ENCODE measurements around the gene GPAM.
A peak's percentile ranks its signal among the peaks of the same experiment; 100 is the strongest.
"Not testable (repeated sequence)": the region's sequence is repeated elsewhere in the genome, so short reads cannot be mapped to it uniquely, and the experiment has no call there.

Gene GPAM, protein sequence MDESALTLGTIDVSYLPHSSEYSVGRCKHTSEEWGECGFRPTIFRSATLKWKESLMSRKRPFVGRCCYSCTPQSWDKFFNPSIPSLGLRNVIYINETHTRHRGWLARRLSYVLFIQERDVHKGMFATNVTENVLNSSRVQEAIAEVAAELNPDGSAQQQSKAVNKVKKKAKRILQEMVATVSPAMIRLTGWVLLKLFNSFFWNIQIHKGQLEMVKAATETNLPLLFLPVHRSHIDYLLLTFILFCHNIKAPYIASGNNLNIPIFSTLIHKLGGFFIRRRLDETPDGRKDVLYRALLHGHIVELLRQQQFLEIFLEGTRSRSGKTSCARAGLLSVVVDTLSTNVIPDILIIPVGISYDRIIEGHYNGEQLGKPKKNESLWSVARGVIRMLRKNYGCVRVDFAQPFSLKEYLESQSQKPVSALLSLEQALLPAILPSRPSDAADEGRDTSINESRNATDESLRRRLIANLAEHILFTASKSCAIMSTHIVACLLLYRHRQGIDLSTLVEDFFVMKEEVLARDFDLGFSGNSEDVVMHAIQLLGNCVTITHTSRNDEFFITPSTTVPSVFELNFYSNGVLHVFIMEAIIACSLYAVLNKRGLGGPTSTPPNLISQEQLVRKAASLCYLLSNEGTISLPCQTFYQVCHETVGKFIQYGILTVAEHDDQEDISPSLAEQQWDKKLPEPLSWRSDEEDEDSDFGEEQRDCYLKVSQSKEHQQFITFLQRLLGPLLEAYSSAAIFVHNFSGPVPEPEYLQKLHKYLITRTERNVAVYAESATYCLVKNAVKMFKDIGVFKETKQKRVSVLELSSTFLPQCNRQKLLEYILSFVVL

DNA sequence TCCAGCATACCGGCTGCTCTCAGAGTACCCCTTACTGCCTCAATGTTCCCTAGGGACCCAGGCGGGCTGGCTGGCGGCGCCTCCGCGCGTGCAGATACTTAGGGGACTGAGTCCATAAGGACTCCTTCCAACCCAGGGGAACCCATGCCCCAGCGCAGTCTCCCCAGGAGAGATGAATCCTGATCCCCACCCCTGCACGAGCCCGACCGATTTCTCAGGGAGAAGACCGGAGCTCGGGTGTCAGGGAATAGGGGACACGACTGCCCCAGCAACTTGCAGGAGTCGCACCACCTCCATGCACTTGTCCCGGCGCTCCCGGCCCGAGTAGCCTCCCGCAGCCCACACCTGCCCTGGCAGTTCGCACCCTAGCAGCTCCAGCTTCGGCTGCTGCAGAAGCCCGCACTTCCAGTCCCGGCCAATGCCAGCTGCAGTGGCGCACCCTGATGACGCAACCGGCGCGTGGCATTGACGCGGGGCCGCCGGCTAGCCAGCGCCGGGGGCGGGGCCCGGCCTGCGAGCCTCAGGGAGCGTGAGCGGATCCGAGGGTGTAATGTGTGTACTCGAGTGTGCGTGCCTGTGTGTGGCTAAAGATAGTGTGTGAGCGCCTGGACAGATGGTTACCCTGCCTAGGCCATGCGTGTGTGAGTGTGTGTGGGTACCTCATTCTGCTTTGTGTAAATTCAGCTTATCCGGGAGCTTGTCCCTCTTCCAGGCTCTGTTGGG, at the start of gene GPAM:
Gene GPAM (minus strand): TSS at position 437 of the 723 bp plus-strand sequence. CDS start 1,981 bp downstream, outside the sequence.
- H3K4me3 ChIP-seq: peak within 1 kb of the TSS; percentile 63
- no peaks in the 10 kb centered on the region for H3K27me3 ChIP-seq (ENCODE audit: low read depth)
- peak; percentile 72 to 96 for DNase-seq (ENCODE audit: low spot score in 2 of 2)
- peaks cover 15% of the 10 kb centered on the region for H3K4me1 ChIP-seq
- H3K36me3 ChIP-seq (replicated peaks): peaks cover 10% of the 10 kb centered on the region; the same call in 1 of the 2 replicates
- no peaks in the 10 kb centered on the region for H3K9me3 ChIP-seq
- in situ Hi-C loops (cut with MboI; ENCODE audit: low sequenced_read_pairs): no loop called here

DNA sequence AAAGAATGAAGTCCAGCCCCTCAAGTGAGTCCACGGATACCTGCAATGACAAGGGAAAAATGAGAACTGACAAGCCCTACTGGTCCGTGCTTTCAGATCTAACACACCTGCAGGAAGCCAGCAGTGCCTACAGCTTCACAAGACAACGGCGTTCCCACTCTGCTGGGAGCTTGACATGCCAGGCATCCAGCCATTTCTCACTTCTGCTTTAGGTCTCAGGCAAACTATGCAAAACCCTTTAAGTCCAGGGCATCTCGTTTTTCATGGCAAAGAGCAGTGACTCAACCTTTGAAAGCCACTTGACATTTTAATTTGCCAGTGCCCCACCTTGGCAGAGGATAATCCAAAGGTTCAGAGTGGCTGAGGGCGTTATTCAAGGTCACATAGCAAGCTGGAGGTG, 49.1 kb upstream of the GPAM start:
- DNase-seq (ENCODE audit: low spot score in 2 of 2): no peak
- in situ Hi-C loops (cut with MboI; ENCODE audit: low sequenced_read_pairs): no loop called here
- Histone ChIP-seq H3K36me3 (replicated peaks) (no peaks in the 10 kb centered on the region), H3K27me3 (ENCODE audit: low read depth) (no peaks in the 10 kb centered on the region), H3K4me3 (no peak overlapping the region), H3K9me3 (no peaks in the 10 kb centered on the region), H3K4me1 (no peaks in the 10 kb centered on the region)

DNA sequence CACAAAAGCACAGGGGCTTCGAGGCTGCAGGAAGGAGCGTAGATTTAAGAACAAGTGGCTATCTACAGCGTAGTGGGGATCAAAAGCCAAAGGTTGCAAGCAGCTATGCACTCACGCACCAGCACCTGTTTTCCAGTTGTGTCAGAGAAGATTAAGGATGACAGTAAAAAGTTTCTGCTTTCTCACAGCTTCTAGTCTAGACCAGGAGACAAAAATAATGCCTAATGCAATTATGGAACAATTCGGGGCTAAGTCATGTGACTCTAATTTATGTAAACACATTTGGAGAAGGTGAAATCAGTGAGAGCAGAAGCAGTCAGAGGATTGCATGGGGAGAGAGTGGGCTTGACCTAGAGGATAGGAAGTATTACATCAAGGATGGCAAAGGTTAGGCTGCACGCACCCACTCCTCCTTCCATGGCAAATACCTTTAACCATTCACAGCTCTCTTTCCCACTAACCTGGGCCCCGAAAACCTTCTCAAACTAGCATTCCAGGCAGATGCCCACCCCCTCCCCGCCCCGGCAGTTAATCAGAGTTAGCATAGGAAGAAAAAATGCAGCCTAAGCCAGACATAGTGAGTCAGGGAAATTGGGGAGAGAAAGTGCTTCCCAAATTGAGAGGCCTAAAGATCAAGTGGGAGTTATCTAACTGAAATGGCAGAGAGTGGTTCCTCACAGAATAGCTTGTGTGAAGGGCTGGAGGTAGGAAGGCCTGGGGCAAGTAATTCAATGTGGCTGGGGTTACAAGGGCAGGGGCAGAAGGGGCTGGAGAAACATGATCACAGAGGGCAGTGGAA, 48.2 kb upstream of the GPAM start:
- in situ Hi-C loops (cut with MboI; ENCODE audit: low sequenced_read_pairs): no loop called here
- Histone ChIP-seq H3K9me3 (no peaks in the 10 kb centered on the region), H3K36me3 (replicated peaks) (no peaks in the 10 kb centered on the region), H3K4me1 (no peaks in the 10 kb centered on the region), H3K27me3 (ENCODE audit: low read depth) (no peaks in the 10 kb centered on the region), H3K4me3 (no peak overlapping the region)
- DNase-seq (ENCODE audit: low spot score in 2 of 2): no peak

DNA sequence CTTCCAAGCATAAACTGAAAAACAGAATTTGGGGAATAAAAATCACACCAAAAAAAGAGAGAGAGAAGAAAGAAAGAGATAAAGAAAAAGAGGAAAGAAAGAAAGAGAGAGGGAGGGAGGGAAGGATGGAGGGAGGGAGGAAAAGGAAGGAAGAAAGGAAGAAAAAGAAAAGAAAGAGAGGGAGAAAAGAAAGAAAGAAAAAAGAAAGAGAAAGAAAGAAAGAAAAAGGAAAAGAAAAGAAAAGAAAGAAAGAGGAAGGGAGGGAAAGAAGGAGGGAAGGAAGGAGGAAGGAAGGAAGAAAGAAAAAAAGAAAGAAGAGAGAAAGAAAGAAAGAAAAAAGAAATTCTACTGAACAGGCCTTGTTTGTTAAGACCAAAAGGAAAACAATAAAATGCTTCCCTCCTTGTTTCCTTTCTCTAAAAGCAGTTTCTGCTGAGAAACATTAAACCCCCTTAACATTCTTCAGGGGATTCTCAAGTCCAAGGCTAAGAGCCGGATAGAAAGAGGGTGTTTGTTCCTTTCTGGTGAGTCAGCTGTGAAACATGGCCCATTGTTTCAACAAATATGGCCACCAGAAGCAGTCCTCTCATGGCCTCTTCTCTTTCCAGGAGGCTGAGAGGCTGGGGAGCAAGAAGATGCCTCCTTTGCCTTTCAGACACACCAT, 46.9 kb upstream of the GPAM start:
- H3K4me3 ChIP-seq: no peak overlapping the region
- in situ Hi-C loops (cut with MboI; ENCODE audit: low sequenced_read_pairs): no loop called here
- H3K4me1 ChIP-seq: no peaks in the 10 kb centered on the region
- no peaks in the 10 kb centered on the region for H3K27me3 ChIP-seq (ENCODE audit: low read depth)
- DNase-seq (ENCODE audit: low spot score in 2 of 2): no peak
- H3K9me3 ChIP-seq: no peaks in the 10 kb centered on the region
- no peaks in the 10 kb centered on the region for H3K36me3 ChIP-seq (replicated peaks)

DNA sequence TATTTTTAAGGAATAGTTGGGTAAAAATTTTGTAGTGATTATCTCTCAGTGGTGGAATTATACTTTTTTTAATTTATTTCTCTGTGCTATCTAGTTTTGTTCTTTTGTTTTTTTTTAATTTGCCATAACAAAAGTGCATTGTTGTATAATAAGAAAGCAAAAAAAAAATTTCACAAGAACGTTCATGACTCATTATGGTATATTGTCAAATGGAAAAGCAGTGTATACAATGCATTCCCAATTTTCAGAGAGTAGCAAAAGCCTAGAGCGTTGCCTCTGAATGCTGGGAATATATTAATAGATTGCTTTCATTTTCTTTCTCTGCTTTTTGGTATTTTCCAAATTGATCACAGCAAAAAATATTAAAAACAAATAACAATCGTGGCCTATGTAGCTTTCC, 46.3 kb upstream of the GPAM start:
- in situ Hi-C loops (cut with MboI; ENCODE audit: low sequenced_read_pairs): no loop called here
- Histone ChIP-seq H3K9me3 (no peaks in the 10 kb centered on the region), H3K4me3 (no peak overlapping the region), H3K36me3 (replicated peaks) (no peaks in the 10 kb centered on the region), H3K27me3 (ENCODE audit: low read depth) (no peaks in the 10 kb centered on the region), H3K4me1 (no peaks in the 10 kb centered on the region)
- DNase-seq (ENCODE audit: low spot score in 2 of 2): no peak

DNA sequence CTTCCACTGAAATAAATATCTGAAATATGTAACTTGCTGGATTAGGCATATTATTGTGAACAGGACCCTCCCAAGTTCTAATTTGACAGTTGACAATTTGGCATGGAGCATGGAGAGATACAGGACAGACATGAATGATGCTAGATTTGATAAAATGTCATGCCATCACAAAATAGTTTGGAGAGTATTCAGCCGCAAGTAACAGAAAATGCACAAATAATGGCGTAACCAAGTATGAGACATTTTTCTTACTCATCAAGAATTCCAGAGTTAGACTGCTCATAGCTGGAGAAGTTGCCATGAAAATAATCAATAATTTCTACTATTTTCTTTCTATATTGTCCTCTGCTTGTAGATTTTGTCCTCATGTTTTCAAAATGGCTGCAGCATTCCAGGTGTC, 45.5 kb upstream of the GPAM start:
- in situ Hi-C loops (cut with MboI; ENCODE audit: low sequenced_read_pairs): no loop called here
- H3K9me3 ChIP-seq: no peaks in the 10 kb centered on the region
- no peaks in the 10 kb centered on the region for H3K27me3 ChIP-seq (ENCODE audit: low read depth)
- H3K36me3 ChIP-seq (replicated peaks): no peaks in the 10 kb centered on the region
- no peaks in the 10 kb centered on the region for H3K4me1 ChIP-seq
- H3K4me3 ChIP-seq: no peak overlapping the region
- DNase-seq (ENCODE audit: low spot score in 2 of 2): no peak

DNA sequence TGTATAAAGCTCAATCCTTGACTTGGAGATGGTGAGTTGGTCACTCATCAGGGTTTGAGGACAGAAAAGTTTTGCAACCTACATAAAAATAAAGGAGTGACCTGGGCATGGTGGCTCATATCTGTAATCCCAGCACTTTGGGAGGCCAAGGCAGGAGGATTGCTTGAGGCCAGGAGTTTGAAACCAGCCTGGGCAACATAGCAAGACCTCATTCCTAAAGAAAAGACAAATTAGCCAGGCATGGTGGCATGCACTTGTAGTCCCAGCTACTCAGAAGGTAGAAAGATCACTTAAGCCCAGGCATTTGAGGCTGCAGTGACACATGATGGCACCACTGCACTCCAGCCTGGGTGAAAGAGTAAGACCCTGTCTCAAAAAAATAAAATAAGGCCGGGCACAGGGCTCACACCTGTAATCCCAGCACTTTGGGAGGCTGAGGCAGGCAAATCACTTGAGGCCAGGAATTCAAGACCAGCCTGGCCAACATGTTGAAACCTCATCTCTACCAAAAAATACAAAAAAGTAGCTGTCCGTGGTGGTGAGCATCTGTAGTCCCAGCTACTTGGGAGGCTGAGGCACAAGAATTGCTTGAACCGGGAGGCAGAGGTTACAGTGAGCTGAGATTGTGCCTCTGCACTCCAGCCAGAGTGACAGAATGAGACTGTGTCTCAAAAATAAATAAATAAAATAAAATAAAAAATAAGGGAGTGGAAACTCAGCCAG, 45.0 kb upstream of the GPAM start:
- H3K27me3 ChIP-seq (ENCODE audit: low read depth); H3K4me3 ChIP-seq; H3K9me3 ChIP-seq; in situ Hi-C loops (cut with MboI; ENCODE audit: low sequenced_read_pairs); H3K4me1 ChIP-seq; DNase-seq (ENCODE audit: low spot score in 2 of 2); H3K36me3 ChIP-seq (replicated peaks): not testable (repeated sequence)

DNA sequence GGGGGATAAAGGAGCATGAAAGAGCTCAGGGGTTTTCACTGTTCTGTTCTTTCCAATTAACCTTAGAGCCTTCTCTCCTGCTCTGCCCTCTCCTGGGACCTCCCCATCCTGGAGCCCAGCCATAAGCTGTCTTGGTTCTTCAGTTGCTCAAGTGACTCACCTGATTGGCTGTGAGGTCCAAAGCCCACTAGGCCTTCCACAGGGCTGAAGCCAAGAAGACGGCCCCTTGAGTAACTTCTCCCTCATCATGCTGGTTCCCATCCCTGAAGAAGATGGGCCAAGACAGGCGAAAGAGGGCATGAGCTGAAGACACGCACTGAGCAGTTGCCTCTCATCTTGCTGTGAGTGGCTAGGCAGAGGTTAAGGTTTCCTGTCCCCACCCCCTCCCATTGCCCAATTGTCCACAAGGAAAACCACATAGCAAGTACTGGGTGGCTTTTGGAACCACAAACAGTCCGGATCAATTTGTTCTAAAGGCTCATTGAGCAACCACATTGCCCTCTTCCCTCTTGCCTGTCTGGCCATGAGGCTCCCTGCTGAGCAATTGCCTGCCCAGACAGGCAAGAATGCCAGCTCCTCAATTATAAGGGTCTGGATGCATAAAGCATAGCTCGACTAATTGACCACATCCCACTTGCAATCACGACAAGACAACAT, 43.9 kb upstream of the GPAM start:
- no peaks in the 10 kb centered on the region for H3K27me3 ChIP-seq (ENCODE audit: low read depth)
- no peaks in the 10 kb centered on the region for H3K9me3 ChIP-seq
- H3K36me3 ChIP-seq (replicated peaks): no peaks in the 10 kb centered on the region
- DNase-seq (ENCODE audit: low spot score in 2 of 2): no peak
- H3K4me3 ChIP-seq: no peak overlapping the region
- in situ Hi-C loops (cut with MboI; ENCODE audit: low sequenced_read_pairs): no loop called here
- no peaks in the 10 kb centered on the region for H3K4me1 ChIP-seq

DNA sequence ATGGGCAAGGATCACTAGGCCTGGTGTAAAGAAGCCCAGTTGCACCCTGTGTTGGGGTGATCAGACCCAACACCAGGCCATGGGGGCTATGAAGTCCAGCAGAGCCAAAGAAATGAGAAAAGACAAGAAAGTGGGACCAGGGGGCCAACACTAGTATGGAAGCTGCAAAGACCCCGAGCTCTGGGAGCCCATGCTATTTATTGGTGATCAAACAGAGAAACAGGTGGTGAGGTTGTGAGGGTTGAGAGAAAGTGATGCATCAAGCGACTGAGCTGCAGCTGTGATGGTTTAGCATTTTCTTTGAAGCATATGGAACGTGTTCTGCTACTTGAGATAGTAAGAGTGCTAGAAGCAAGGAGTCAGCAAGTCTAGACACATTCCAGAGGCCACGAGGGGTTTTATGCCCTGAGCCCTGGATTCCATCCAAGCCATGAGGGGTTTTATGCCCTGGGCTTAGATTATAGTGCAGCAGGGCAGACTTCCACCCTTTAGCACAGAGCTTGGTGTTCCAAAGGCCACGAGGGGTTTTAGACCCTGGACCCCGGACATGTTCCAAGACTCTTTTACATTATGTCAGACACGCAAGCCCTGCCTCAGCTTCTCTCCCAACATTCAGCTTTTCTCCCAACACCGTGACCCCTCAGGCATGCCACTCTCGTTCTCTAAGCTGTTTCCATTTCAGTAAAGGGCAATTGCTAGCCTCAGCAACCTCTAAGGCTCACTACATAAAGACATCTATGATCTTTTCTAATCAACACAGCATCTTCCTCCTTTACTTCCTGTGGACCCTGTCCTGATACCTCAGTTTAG, 43.1 kb upstream of the GPAM start:
- no peaks in the 10 kb centered on the region for H3K36me3 ChIP-seq (replicated peaks)
- no peaks in the 10 kb centered on the region for H3K4me1 ChIP-seq
- no peaks in the 10 kb centered on the region for H3K27me3 ChIP-seq (ENCODE audit: low read depth)
- in situ Hi-C loops (cut with MboI; ENCODE audit: low sequenced_read_pairs): no loop called here
- no peak overlapping the region for H3K4me3 ChIP-seq
- no peaks in the 10 kb centered on the region for H3K9me3 ChIP-seq
- DNase-seq (ENCODE audit: low spot score in 2 of 2): no peak

DNA sequence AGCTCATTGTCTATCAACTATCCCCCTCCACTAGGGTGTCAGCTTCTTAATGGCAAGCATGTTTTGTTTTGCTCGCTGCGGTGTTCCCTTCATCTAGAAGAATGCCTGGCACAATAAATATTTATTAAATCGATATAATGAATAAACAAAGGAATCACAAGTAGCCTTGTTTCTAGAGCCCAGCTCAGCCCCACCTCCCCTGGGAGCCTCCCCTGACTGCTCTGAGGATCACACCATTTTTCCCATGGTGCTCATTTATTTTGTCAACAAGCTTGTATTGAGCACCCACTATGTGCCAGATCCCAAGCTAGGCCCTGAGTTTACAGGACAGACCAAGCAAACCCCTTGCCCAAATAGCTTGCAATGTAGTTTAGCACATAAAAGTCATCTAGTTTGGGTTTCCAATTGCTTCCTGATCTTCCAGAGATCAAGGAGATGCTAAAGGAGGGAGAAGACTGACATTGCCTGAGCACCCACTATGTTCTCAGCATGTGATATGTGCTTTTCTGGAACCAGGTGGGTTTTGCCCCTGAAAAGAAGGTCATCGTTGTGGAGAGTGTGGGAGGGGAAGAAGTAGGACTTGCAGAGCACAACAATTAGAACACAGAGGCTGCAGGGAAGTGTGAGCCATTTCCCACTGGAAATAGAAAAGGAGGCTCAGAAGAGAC, 42.3 kb upstream of the GPAM start:
- H3K9me3 ChIP-seq: no peaks in the 10 kb centered on the region
- no peak for DNase-seq (ENCODE audit: low spot score in 2 of 2)
- in situ Hi-C loops (cut with MboI; ENCODE audit: low sequenced_read_pairs): no loop called here
- H3K4me1 ChIP-seq: no peaks in the 10 kb centered on the region
- H3K4me3 ChIP-seq: no peak overlapping the region
- no peaks in the 10 kb centered on the region for H3K36me3 ChIP-seq (replicated peaks)
- no peaks in the 10 kb centered on the region for H3K27me3 ChIP-seq (ENCODE audit: low read depth)

DNA sequence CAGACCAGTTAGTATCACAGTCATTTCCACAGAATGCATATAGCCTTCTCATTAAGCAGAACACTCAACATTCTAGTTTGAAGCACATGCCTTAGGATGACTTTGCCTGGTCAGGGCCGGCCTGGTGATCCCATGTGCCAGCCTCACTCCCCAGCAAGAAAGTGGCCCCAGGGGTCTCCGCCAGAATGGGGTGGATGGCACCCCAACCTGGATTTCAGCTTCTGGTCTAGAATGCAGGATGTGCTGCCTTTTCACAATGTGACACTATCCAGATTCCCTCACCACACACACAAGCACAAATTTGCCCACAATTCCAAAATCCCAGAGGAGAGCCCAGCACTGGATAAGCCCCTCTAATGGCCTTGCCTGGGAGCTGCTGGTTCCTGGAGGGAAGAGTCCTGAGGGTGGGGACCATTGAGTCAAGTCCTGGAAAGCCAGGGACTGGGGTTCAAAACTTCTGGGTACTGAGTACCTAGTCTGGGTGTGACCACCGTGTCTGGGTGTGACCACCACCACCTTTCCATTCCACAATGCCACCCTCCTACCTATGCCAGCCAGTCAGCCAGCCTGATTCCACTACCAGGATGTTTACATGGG, 41.5 kb upstream of the GPAM start:
- no peaks in the 10 kb centered on the region for H3K36me3 ChIP-seq (replicated peaks)
- DNase-seq (ENCODE audit: low spot score in 2 of 2): no peak
- in situ Hi-C loops (cut with MboI; ENCODE audit: low sequenced_read_pairs): no loop called here
- H3K27me3 ChIP-seq (ENCODE audit: low read depth): no peaks in the 10 kb centered on the region
- no peaks in the 10 kb centered on the region; the same call in 1 of the 2 replicates for H3K9me3 ChIP-seq
- H3K4me1 ChIP-seq: no peaks in the 10 kb centered on the region
- no peak overlapping the region for H3K4me3 ChIP-seq
